Measurements from ENCODE around the gene KCND2. TPM values are rescaled to one million over a fixed set of nuclear protein-coding genes. Genes with fewer than 3 reads are reported as not detected.
A peak's percentile ranks its signal among the peaks of the same experiment; 100 is the strongest.

KCND2 gene
- total RNA-seq, 4 donors from 2014 or later = 0.83 to 1.9 (median 1.2) TPM

DNA sequence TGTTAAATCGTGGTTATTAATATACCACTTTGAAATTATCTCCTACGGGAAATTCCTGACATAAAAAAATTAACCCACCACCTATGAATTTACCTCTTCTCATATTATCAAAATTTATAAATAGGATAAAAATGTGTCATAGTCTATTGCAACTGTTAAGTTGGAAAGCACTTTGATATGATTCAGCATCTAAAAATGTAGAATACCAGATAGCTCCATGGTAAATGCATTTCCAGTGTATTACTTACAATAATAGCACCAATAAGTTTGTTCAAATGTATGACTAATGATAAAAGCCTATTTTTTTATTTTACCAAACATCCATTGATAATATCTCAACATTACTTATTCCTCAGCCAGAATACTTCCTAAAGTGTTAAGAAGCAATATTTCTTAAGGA, 13.6 kb upstream of the KCND2 start:
- Histone ChIP-seq H3K27ac (replicated peaks in 1 of 4) (no peak overlapping the region), H3K9me3 (peaks cover 0 to 4% (median 1%) of the 10 kb centered on the region in 4 donors), H3K36me3 (no peaks in the 10 kb centered on the region), H3K4me1 (no peaks in the 10 kb centered on the region), H3K4me3 (no peak overlapping the region), H3K27me3 (no peaks in the 10 kb centered on the region)
- WGBS = 86% methylated on average over 2 of the region's 2 CpGs
- intact Hi-C loops (cut with DNase I) = no loop called here
- no peak for TF ChIP-seq POLR2AphosphoS5 (IDR thresholded peaks at IDR 0.05)
- TF ChIP-seq EP300 (IDR thresholded peaks at IDR 0.05) = no peak
- no peak for TF ChIP-seq CTCF (IDR thresholded peaks at IDR 0.05)
- TF ChIP-seq POLR2A (IDR thresholded peaks at IDR 0.05; ENCODE audit: low read depth) = no peak
- no peak for DNase-seq (ENCODE audit: extremely low spot score)

DNA sequence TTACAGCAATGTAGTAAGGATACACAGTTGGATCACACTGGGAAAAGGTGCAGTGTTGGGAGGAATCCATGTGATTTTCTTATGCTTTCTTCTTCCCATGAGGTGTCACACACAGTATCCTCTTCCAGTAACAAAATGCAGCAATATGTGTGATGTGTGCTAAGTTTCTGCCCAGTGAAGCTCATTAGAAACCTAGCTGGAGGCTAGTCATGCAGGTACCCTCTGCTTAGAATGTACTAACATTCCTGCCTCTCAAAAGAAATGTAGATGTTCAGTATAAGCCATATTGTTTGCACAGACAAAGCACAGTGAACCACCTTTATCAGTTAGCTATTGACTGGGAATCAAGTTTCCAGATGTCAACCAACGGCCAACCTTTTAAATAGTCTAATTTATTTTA, 12.9 kb upstream of the KCND2 start:
- Histone ChIP-seq H3K4me1 (no peaks in the 10 kb centered on the region), H3K4me3 (no peak overlapping the region), H3K9me3 (peaks cover 0 to 4% (median 1%) of the 10 kb centered on the region in 4 donors), H3K36me3 (no peaks in the 10 kb centered on the region), H3K27me3 (no peaks in the 10 kb centered on the region), H3K27ac (replicated peaks in 1 of 4) (no peak overlapping the region)
- no peak for DNase-seq (ENCODE audit: extremely low spot score)
- 82% methylated on average over 1 of the region's 1 CpG for WGBS
- intact Hi-C loops (cut with DNase I) = no loop called here
- TF ChIP-seq EP300 (IDR thresholded peaks at IDR 0.05) = no peak
- TF ChIP-seq CTCF (IDR thresholded peaks at IDR 0.05) = no peak
- no peak for TF ChIP-seq POLR2AphosphoS5 (IDR thresholded peaks at IDR 0.05)
- TF ChIP-seq POLR2A (IDR thresholded peaks at IDR 0.05; ENCODE audit: low read depth) = no peak

GRCh38 chr7:120272261-120272660, 714 bp upstream of the KCND2 start:
- no peak for TF ChIP-seq POLR2AphosphoS5 (IDR thresholded peaks at IDR 0.05)
- TF ChIP-seq CTCF (IDR thresholded peaks at IDR 0.05) = peak; percentile 21 to 57 (median 37)
- Histone ChIP-seq H3K4me3 (peak overlapping the region; percentile 50 to 62 (median 50)), H3K36me3 (no peaks in the 10 kb centered on the region), H3K9me3 (no peaks in the 10 kb centered on the region), H3K4me1 (peaks cover 5 to 16% (median 11%) of the 10 kb centered on the region in 4 donors), H3K27me3 (peaks cover 0 to 44% (median 0%) of the 10 kb centered on the region in 4 donors), H3K27ac (replicated peaks in 1 of 4) (peak overlapping the region in 1 of 4 donors; percentile 31)
- under 1% methylated on average over 17 of the region's 17 CpGs for WGBS
- DNase-seq (ENCODE audit: extremely low spot score) = no peak
- intact Hi-C loops (cut with DNase I) = loop anchor here (2.0 kb wide), 1 partner anchor 337 kb away; no protein-coding TSS in a partner anchor

DNA sequence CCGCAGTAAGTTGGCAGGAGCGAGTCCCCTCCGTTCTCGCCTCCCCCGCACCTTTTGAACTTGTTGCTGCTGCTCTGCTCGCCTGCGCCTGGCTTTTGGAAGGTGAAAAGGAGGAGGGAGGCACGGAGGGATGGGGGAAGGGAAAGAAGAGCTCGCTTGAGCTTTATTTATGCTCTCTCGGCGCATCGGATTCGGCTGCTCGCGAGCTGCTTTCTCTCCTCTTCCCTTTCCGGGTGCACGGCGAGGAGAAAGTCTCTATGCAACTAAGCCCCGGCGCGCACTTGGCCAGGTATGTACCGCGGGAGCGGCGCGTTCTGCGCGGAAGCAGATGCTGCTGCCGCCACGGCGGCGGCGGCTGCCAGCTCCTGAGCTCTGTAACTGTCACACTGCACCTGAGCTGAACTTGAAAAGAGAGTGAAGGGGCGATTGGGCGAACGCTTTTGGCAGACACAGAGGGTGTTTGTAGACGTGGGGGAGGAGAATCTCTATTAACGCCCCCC, 551 bp downstream of the KCND2 start:
- DNase-seq (ENCODE audit: extremely low spot score) = no peak
- Histone ChIP-seq H3K36me3 (no peaks in the 10 kb centered on the region), H3K27ac (replicated peaks in 1 of 4) (no peak overlapping the region), H3K9me3 (no peaks in the 10 kb centered on the region), H3K27me3 (peaks cover 0 to 44% (median 0%) of the 10 kb centered on the region in 4 donors), H3K4me3 (peak overlapping the region; percentile 50 to 62 (median 50)), H3K4me1 (peaks cover 5 to 16% (median 11%) of the 10 kb centered on the region in 4 donors)
- TF ChIP-seq POLR2AphosphoS5 (IDR thresholded peaks at IDR 0.05) (no peak), CTCF (IDR thresholded peaks at IDR 0.05) (no peak), POLR2A (IDR thresholded peaks at IDR 0.05; ENCODE audit: low read depth) (no peak), EP300 (IDR thresholded peaks at IDR 0.05) (no peak)
- intact Hi-C loops (cut with DNase I) = loop anchor here (2.0 kb wide), 1 partner anchor 339 kb away; no protein-coding TSS in a partner anchor
- WGBS = 1% methylated on average over 28 of the region's 38 CpGs

DNA sequence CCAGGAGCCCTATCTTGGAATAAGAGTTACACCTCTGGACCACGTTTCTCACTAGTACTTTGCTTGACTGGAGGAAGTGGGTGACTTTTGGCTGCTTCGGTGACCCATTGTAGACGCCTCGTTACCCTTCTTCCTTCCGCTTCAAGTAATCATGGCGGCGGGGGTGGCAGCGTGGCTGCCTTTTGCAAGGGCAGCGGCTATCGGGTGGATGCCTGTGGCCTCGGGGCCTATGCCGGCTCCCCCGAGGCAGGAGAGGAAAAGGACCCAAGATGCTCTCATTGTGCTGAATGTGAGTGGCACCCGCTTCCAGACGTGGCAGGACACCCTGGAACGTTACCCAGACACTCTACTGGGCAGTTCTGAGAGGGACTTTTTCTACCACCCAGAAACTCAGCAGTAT, 1.5 kb downstream of the KCND2 start:
- no peak for DNase-seq (ENCODE audit: extremely low spot score)
- no peaks in the 10 kb centered on the region for H3K9me3 ChIP-seq
- H3K36me3 ChIP-seq = no peaks in the 10 kb centered on the region
- peaks cover 5 to 16% (median 11%) of the 10 kb centered on the region in 4 donors for H3K4me1 ChIP-seq
- WGBS = 92% methylated on average over 15 of the region's 16 CpGs
- H3K4me3 ChIP-seq = no peak overlapping the region
- no peak overlapping the region for H3K27ac ChIP-seq (replicated peaks in 1 of 4)
- peaks cover 0 to 44% (median 0%) of the 10 kb centered on the region in 4 donors for H3K27me3 ChIP-seq
- TF ChIP-seq CTCF (IDR thresholded peaks at IDR 0.05) (no peak), EP300 (IDR thresholded peaks at IDR 0.05) (no peak), POLR2A (IDR thresholded peaks at IDR 0.05; ENCODE audit: low read depth) (no peak), POLR2AphosphoS5 (IDR thresholded peaks at IDR 0.05) (no peak)
- intact Hi-C loops (cut with DNase I) = no loop called here

Measured in esophagus muscularis mucosa (tissue), 4 donors.